NCI-H2029 treated with DMSO at 0.1 percent for 48 hours (cell line): ENCODE data around the gene RRAGB.
"Not testable (repeated sequence)": the region's sequence is repeated elsewhere in the genome, so short reads cannot be mapped to it uniquely, and the experiment has no call there.

Source experiments
- DNase-seq: peaks from one replicate; lab custom pipeline; 2025; lab: John Stamatoyannopoulos, UW

The RRAGB gene

DNA sequence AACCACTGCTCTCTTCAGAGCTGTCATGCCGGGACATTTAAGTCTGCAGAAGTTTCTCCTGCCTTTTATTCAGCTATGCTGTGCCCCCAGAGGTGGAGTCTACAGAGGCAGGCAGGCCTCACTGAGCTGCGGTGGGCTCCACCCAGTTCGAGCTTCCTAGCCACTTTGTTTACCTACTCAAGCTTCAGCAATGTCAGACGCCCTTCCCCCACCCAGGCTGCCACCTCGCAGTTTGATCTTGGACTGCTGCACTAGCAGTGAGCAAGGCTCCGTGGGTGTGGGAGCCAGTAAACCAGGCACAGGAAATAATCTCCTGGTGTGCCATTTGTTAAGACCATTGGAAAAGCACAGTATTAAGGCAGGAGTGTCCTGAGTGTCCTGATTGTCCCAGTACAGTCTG, 56.9 kb downstream of the RRAGB start:
- not testable (repeated sequence) for DNase-seq

DNA sequence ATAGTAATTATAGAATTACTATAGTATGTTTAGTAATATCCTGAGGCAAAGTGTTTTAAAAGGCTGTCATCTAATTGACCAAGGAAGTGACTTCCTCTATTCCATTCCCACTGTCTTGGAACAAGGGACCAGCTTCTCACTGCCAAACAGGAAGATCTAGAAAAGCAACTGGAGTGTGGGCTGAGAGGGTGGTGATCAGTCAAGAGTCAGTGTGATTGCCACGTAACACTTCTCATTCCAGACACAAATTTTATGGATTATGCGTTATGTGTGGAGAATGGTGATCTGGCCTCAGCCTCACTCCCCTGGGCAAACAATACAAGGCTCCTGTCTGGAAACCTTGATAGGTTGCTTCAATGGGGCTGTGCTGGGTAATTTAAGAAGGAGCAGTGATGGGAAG, 60.0 kb downstream of the RRAGB start:
- no peak for DNase-seq

DNA sequence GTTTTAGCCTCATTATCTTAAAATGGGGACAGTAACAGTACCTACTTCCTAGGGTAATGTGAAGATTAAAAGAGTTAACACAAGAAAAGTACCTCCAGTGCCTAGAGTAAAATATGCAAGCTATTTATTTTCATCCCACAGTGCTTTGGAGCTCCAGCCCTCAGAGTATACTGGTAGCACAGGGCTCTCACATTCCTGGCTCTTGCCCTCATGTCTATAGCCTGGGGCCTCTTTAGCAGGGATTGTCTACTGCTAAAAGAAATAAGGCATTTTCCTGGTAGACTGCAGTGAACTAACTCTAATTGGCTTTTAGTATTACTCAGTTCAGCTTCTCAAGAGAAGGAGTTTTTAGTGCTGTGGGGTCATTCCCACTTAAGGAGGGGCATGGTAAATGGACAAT, 60.8 kb downstream of the RRAGB start:
- DNase-seq: no peak

DNA sequence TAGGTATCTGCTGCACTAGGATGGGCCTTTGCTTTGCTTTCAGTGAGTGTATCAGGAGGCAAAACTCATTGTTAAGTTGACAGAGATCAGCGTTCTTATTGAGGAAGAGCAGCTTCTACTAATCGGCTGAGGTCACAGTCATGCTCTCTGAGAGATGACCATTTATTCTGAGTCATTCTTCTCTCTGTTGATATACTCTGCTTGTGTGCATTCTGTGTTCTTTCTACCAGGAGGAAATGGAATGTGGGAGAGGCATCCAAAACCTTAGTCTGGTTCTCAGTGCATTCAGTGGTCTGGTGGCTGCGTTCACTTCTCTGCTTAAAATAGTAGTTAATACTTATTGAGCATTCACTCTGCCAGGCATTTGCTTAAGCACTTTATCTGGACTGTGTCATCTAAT, 66.2 kb downstream of the RRAGB start:
- DNase-seq: no peak

DNA sequence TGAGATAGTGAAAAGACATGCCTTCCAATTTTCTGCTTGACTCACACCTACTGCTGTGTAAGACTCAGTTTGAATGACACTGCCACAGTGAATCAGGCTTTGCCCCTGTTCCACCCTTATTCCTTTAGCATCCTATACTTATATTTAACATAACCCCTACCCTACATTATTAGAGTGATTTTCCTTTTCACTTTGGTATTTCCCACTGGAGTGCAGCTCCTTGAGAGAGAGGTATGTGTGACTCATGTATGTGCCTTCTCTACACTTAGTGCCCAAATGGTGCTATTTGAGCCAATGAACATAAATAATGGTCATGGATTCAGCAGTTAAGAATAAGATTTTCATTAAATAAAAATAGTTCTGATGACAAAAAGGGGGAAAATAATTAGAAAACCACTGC, 69.5 kb downstream of the RRAGB start:
- no peak for DNase-seq

DNA sequence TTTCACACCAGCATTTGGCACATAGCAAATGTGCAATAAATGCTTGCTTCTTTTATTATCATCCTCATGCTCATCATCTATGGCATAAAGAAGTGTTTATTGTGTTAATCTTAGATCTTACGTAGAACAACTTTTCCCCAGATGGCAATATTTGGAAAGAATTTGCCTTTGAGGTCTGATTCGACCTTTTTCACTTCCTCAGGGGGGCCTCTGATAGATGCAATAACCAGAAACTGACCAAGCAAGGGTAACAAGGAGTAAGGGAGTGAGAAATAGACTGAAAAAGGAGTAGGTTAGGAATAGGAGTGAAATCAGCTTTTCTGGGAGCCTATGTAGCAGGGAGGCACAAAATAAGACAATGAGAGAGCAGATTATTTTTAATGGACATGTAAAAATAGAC, 70.2 kb downstream of the RRAGB start:
- no peak for DNase-seq

DNA sequence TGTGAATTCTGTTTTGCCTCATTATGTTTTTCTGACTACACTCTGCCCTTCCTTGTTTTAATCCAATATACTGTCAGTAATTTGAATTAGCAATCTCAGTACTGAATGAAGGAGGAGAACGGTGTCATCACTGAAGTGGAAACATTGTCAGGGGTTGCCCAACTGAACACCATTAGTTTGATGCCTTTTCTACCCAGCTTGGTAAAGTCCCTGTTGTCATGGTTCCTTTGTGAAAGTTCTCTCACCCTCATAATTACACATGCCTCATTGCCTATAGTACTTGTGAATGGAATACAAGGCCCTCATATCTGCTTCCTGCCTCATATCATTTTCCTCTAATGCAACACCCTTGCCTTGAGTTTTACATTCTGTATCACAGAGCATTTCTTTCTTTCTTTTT, 76.9 kb downstream of the RRAGB start:
- DNase-seq: no peak

DNA sequence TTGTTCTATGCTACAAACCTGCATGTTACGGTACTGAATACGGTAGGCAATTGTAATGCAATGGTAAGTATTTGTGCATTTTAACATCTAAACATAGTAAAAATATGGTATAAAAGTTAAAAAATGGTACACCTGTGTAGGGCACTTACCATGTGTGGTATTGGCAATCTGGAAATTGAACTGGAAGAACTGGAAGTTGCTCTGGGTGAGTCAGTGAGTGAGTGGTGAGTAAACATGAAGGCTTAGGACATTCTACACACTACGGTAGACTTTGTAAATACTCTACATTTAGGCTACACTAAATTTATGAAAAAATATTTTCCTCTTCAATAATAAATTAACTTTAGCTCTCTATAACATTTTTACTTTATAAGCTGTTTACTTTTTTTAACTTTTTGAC, 78.9 kb downstream of the RRAGB start:
- no peak for DNase-seq

DNA sequence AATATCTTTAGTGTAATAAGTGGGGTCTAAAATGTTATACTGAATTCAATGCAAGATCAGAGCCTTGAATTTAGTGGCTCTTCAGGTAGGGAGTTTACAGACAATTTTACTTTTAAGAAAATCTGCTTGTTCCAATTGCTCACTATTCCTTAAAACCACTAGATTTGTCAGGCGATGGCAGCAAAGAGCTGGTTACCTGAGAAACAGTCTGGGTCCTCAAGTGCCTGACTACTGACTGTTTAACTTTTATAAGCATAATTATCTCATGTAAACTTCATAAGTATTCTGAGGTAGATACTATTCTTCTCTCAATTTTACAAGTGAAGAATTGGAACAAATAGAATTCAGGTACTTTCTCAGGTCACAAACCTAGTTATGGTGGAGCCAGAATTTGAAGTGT, 84.3 kb downstream of the RRAGB start:
- no peak for DNase-seq
